NOMO-1 (cell line): ENCODE measurements around the gene ICOS.
A peak's percentile ranks its signal among the peaks of the same experiment; 100 is the strongest.

ENCODE experiments used
- DNase-seq, 2 experiments: peaks; one replicate each; lab custom pipeline; 2025; ENCODE audit not compliant: unreplicated experiment in 2 of 2; lab: John Stamatoyannopoulos, UW

The ICOS gene

GRCh38 chr2:203936535-203936934, at the start of gene ICOS:
ICOS (plus strand) TSS chr2:203936763; CDS start chr2:203936815, 52 bp downstream.
- DNase-seq = no peak

GRCh38 chr2:203887677-203888076, 48.9 kb upstream of the ICOS start:
- DNase-seq = no peak

GRCh38 chr2:203889542-203889941, 47.0 kb upstream of the ICOS start:
- no peak for DNase-seq

GRCh38 chr2:203889944-203890343, 46.6 kb upstream of the ICOS start:
- DNase-seq = no peak

- DNase-seq = no peak
These were observed 45.8 kb upstream of the ICOS start for GRCh38 chr2:203890733-203891132.

GRCh38 chr2:203891474-203891873, 45.1 kb upstream of the ICOS start:
- peak in 1 of 2 experiments; percentile 68 for DNase-seq

GRCh38 chr2:203892207-203892606, 44.4 kb upstream of the ICOS start:
- DNase-seq = no peak

GRCh38 chr2:203893401-203893800, 43.2 kb upstream of the ICOS start:
- no peak for DNase-seq

GRCh38 chr2:203893840-203894239, 42.7 kb upstream of the ICOS start:
- no peak for DNase-seq

GRCh38 chr2:203894262-203894661, 42.3 kb upstream of the ICOS start:
- DNase-seq = no peak

GRCh38 chr2:203897544-203897943, 39.0 kb upstream of the ICOS start:
- DNase-seq = peak; percentile 26 to 83

- no peak for DNase-seq
These were observed 37.9 kb upstream of the ICOS start for GRCh38 chr2:203898657-203899056.

GRCh38 chr2:203900253-203900652, 36.3 kb upstream of the ICOS start:
- DNase-seq = no peak

GRCh38 chr2:203904022-203904421, 32.5 kb upstream of the ICOS start:
- DNase-seq = no peak

- DNase-seq = no peak
These were observed 30.9 kb upstream of the ICOS start for GRCh38 chr2:203905656-203906055.

- DNase-seq = peak; percentile 44 to 72
These were observed 28.3 kb upstream of the ICOS start for GRCh38 chr2:203908066-203908796.

GRCh38 chr2:203908797-203909185, 27.8 kb upstream of the ICOS start:
- no peak for DNase-seq

- DNase-seq = peak in 1 of 2 experiments; percentile 55
These were observed 27.1 kb upstream of the ICOS start for GRCh38 chr2:203909261-203909967.

GRCh38 chr2:203909974-203910373, 26.6 kb upstream of the ICOS start:
- no peak for DNase-seq

- DNase-seq = peak; percentile 62 to 69
These were observed 22.6 kb upstream of the ICOS start for GRCh38 chr2:203913947-203914346.

- peak; percentile 64 to 68 for DNase-seq
These were observed 21.9 kb upstream of the ICOS start for GRCh38 chr2:203914546-203915182.

GRCh38 chr2:203915256-203915655, 21.3 kb upstream of the ICOS start:
- DNase-seq = no peak
